Gastroesophageal sphincter (tissue), 3 donors: Measurements from ENCODE around the gene LSM4.

Experiments
- CTCF ChIP-seq, 4 experiments: fragments of 200-600 bp in 2 of 4; fragments of 450-650 bp in 2 of 4; sonication (generic) in 1 of 4; IDR thresholded peaks; one replicate each; pipeline ENCODE4 v1.5.1; 2017 to 2019; ENCODE audit warnings: antibody characterized with exemption in 4 of 4, mild to moderate bottlenecking in 2 of 4, moderate library complexity in 2 of 4
- POLR2A ChIP-seq, 2 donors: fragments of 450-650 bp; IDR thresholded peaks; one replicate each; pipeline ENCODE4 v1.6.1; 2017; ENCODE audit warnings: antibody characterized with exemption in 2 of 2, mild to moderate bottlenecking in 2 of 2, moderate library complexity in 1 of 2
- POLR2AphosphoS5 ChIP-seq: sonication (generic); formaldehyde crosslinking; IDR thresholded peaks from one replicate; pipeline ENCODE4 v1.6.1; 2017; ENCODE audit warnings: antibody characterized with exemption

- no peak for TF ChIP-seq CTCF (IDR thresholded peaks at IDR 0.05)
- no peak for TF ChIP-seq POLR2AphosphoS5
- TF ChIP-seq POLR2A (IDR thresholded peaks at IDR 0.05): no peak
Observed at GRCh38 chr19:18265582-18265981, 57.3 kb downstream of the LSM4 start.
